Smooth muscle cell (in vitro differentiated cells): ENCODE results near the gene GRB14. TPM values are rescaled to one million over a fixed set of nuclear protein-coding genes. Genes with fewer than 3 reads are reported as not detected.
"Not testable (repeated sequence)": the region's sequence is repeated elsewhere in the genome, so short reads cannot be mapped to it uniquely, and the experiment has no call there.

Source experiments
- DNase-seq: peaks from one replicate; lab custom pipeline; 2025; ENCODE audit not compliant: unreplicated experiment; lab: John Stamatoyannopoulos, UW
- H2AFZ ChIP-seq: fragments of 200-600 bp; sonication (generic); 2 replicates; pipeline ENCODE4 v1.6.0; 2016; ENCODE audit warnings: antibody characterized with exemption, low read depth, mild to moderate bottlenecking
- H3F3A ChIP-seq: fragments of 200-600 bp; sonication (generic); 2 replicates; pipeline ENCODE4 v1.6.0; 2017; ENCODE audit warnings: antibody characterized with exemption, low read depth
- H3K27ac ChIP-seq: fragments of 200-600 bp; sonication (generic); 2 replicates; pipeline ENCODE4 v1.5.1; 2016; ENCODE audit warnings: low read depth, mild to moderate bottlenecking
- H3K27me3 ChIP-seq: fragments of 200-600 bp; sonication (generic); 2 replicates; pipeline ENCODE4 v1.6.1; 2016; ENCODE audit warnings: low read depth, mild to moderate bottlenecking
- H3K36me3 ChIP-seq: fragments of 200-600 bp; sonication (generic); 2 replicates; pipeline ENCODE4 v1.5.1; 2016; ENCODE audit warnings: low read depth
- H3K4me1 ChIP-seq: fragments of 200-600 bp; sonication (generic); 2 replicates; pipeline ENCODE4 v1.5.1; 2016; ENCODE audit warnings: low read depth
- H3K4me2 ChIP-seq: fragments of 200-600 bp; sonication (generic); 2 replicates; pipeline ENCODE4 v1.6.0; 2016; ENCODE audit warnings: mild to moderate bottlenecking
- H3K4me3 ChIP-seq: fragments of 200-600 bp; sonication (generic); 2 replicates; pipeline ENCODE4 v1.5.1; 2016; ENCODE audit warnings: mild to moderate bottlenecking
- H3K79me2 ChIP-seq: fragments of 200-600 bp; sonication (generic); 2 replicates; pipeline ENCODE4 v1.6.0; 2016; ENCODE audit warnings: low read depth, mild to moderate bottlenecking
- H3K9ac ChIP-seq: fragments of 200-600 bp; sonication (generic); 2 replicates; pipeline ENCODE4 v1.6.0; 2016; ENCODE audit warnings: low read depth
- H3K9me3 ChIP-seq: fragments of 200-600 bp; sonication (generic); replicated peaks from 2 replicates; pipeline ENCODE4 v1.5.1; 2016; ENCODE audit warnings: low read depth
- H4K20me1 ChIP-seq: fragments of 200-600 bp; sonication (generic); 2 replicates; pipeline ENCODE4 v1.6.0; 2016; ENCODE audit warnings: low read depth
- CTCF ChIP-seq: fragments of 200-600 bp; sonication (generic); IDR thresholded peaks from 2 replicates; pipeline ENCODE4 v1.5.1; 2017; ENCODE audit warnings: borderline replicate concordance, mild to moderate bottlenecking, antibody characterized with exemption; ENCODE audit not compliant: insufficient read depth, poor library complexity, severe bottlenecking
- WGBS: methylation state at CpG from one replicate; pipeline ENCODE4 v1.1.7; 2016; ENCODE audit warnings: low lambda C conversion rate; 5-methylcytosine and 5-hydroxymethylcytosine counted together
- polyA plus RNA-seq: library from polyadenylated mRNA; unstranded; fragments of >200 nt; fragmentation: Nextera tagmentation; extraction: Ambion mirVana; gene quantifications from 2 replicates; pipeline ENCODE4 v1.2.1, GENCODE V29; 2016
- total RNA-seq: library from RNA; depleted of rRNA; stranded (reverse); fragments of >200 nt; gene quantifications from 2 replicates; pipeline ENCODE4 v1.2.3, GENCODE V29; 2014

Gene GRB14
- total and polyA plus RNA-seq, 2 experiments from 2014 or later, result 0.22 TPM; not detected in 1

DNA sequence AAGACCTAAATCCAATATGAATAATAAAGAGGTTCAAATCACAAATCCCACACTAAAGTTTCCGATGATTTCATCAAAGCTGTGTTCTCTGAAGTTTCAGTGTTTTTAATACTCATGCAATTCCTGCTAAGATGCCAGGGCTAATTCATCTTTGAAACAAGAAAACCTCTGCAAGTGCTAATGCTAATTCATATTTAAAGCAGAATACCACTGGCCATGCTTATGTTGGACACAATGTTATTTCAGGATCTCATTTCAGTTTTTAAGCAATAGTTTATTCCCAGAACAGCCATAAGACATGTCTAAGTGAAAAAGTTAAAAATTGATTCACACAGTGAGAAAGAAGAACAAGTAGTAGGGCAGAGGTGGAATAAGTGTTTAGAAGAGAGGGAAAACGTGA, 62.8 kb downstream of the GRB14 start:
- no peaks in the 10 kb centered on the region for H3K27me3 ChIP-seq
- H2AFZ ChIP-seq, result no peak overlapping the region
- no peak overlapping the region for H3K4me3 ChIP-seq
- no peak for TF ChIP-seq CTCF
- H4K20me1 ChIP-seq, result no peaks in the 10 kb centered on the region
- no peaks in the 10 kb centered on the region for H3K4me1 ChIP-seq
- H3K36me3 ChIP-seq, result no peaks in the 10 kb centered on the region
- H3F3A ChIP-seq, result no peaks in the 10 kb centered on the region
- no peaks in the 10 kb centered on the region for H3K79me2 ChIP-seq
- H3K9ac ChIP-seq, result no peak overlapping the region
- H3K9me3 ChIP-seq, result no peaks in the 10 kb centered on the region
- H3K4me2 ChIP-seq, result no peak overlapping the region
- no peak overlapping the region for H3K27ac ChIP-seq
- WGBS, result 89% methylated on average over 2 of the region's 2 CpGs
- DNase-seq, result no peak

GRCh38 chr2:164554487-164554886, 66.8 kb downstream of the GRB14 start:
- Histone ChIP-seq H4K20me1 (no peaks in the 10 kb centered on the region), H3K4me2 (no peak overlapping the region), H3F3A (no peaks in the 10 kb centered on the region), H3K9me3 (no peaks in the 10 kb centered on the region), H3K27ac (no peak overlapping the region), H2AFZ (no peak overlapping the region), H3K9ac (no peak overlapping the region), H3K36me3 (no peaks in the 10 kb centered on the region), H3K79me2 (no peaks in the 10 kb centered on the region), H3K27me3 (no peaks in the 10 kb centered on the region), H3K4me3 (no peak overlapping the region), H3K4me1 (no peaks in the 10 kb centered on the region)
- TF ChIP-seq CTCF, result no peak
- DNase-seq, result no peak
- WGBS, result 39% methylated on average over 2 of the region's 2 CpGs

DNA sequence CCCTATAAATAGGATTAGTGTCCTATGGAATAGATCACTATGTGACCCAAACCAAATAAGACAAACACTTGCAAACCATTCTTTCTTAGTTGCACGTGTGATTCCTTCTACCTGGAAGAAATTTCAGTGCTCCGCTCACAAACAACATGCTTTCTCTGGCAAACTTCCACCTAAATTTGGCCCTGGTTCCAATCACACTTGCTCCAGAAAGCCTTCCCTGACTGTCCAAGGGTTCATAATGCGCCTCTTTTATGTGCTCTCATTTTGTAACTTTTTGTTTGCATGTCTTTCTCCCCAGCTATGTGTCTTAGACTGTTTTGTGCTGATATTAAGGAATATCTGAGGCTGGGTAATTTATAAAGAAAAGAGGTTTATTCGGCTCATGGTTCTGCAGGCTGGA, 69.8 kb downstream of the GRB14 start:
- Histone ChIP-seq H3K27ac (no peak overlapping the region), H3K4me3 (no peak overlapping the region), H3K9me3 (no peaks in the 10 kb centered on the region), H3K4me1 (no peaks in the 10 kb centered on the region), H3K4me2 (no peak overlapping the region), H3K9ac (no peak overlapping the region), H3K27me3 (no peaks in the 10 kb centered on the region), H4K20me1 (no peaks in the 10 kb centered on the region), H3K79me2 (no peaks in the 10 kb centered on the region), H2AFZ (no peak overlapping the region), H3F3A (no peaks in the 10 kb centered on the region), H3K36me3 (no peaks in the 10 kb centered on the region)
- WGBS, result 91% methylated on average over 4 of the region's 4 CpGs
- no peak for DNase-seq
- TF ChIP-seq CTCF, result no peak

DNA sequence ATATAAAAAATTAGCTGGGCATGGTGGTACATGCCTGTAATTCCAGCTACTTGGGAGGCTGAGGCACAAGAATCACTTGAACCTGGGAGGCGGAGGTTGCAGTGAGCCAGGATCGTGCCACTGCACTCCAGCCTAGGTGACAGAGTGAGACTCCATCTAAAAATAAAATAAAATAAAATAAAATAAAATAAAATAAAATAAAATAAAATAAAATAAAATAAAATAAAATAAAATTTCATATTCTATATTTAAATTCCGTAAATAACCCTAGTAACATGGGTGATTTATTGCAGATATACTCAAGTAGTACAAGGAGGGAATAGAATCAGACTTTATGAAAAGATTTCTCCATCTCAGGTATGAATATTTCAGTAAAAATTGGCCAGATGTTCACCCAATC, 71.6 kb downstream of the GRB14 start:
- not testable (repeated sequence) for DNase-seq, H3K9ac ChIP-seq, H3K27me3 ChIP-seq, H3K4me2 ChIP-seq, H3K4me1 ChIP-seq, H3F3A ChIP-seq, H4K20me1 ChIP-seq, H3K79me2 ChIP-seq, H3K9me3 ChIP-seq, H3K36me3 ChIP-seq, H2AFZ ChIP-seq, H3K27ac ChIP-seq, H3K4me3 ChIP-seq
- WGBS, result 94% methylated on average over 3 of the region's 3 CpGs
